NK-92 (cell line): ENCODE data around the gene LRRC74A.
"Not testable (repeated sequence)": the region's sequence is repeated elsewhere in the genome, so short reads cannot be mapped to it uniquely, and the experiment has no call there.

ENCODE experiments used
- DNase-seq: peaks from one replicate; lab custom pipeline; 2025; ENCODE audit not compliant: unreplicated experiment; lab: John Stamatoyannopoulos, UW

Gene LRRC74A

DNA sequence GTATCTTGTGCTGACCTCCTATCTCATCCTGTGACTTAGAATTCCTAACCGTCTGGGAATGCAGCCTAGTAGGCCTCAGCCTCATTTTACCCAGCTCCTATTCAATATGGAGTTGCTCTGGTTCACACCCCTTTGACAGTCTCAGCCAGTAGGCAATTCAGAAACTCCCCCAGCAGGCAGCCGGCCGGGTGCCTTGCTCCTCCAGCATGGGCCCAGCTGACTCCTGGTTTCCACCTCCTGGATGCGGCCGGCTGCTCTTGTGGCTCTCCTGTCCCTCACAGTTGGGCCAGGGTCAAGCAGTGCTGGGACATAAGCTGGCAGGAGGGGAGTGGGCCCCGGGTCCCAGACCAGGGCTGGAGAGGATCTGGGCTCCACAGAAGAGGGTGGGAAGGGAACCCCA, 58.2 kb downstream of the LRRC74A start:
- no peak for DNase-seq

DNA sequence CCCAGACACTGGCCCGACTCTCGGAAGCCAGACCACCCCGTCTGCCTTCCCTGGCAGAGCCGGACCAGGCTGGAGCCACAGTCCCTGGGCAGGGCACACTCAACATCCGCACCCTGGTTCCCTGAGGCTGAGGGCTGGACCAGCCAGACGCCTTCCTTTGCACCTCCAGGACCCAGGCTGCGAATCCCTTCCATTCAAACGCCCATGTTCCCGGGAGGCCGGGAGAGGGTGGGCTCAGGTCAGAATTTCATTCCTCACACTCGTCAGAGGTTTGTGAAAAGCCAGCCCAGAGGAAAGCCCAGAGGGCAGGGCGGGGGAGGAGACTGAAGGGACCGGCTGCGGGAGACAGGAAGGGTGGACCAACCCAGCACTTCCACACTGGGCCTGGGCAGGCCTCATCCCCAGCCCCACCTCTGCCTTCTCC, 58.7 kb downstream of the LRRC74A start:
- DNase-seq: no peak

DNA sequence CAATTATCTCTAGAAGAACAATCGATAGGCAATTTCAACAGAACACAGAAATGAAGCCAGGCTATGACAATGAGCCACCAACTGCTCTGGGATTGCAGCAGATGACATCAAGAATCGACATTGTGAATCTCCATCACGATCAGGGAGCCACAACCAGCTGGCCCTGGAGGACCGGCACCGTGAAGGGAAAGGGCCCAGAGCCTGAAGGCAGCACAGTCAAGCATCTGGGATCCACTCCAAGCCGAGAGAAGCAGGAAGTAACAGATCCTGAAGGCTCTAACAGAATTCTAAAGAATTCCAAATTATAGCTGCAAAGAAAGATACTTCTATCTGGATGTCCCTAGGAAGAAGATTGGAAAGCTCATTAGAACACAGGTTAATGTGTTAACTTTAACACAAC, 61.0 kb downstream of the LRRC74A start:
- DNase-seq: no peak

DNA sequence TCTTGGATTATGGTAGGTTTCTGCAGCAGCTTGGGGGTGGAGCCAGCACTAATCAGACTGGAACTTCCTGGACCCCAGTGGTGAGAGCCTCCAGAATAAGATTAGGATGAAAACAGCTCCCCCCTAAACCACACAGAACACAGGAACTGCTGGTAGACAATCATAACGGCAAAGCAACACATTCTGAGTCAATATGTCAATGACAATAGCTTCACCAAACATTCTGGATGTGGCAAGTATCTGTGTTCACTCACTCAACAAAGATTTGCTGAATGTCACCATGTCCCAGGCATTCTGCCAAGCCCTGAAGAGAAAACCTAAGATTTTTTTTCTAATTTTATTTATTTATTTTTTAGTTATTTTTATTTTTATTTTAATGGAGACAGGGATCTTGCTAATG, 65.2 kb downstream of the LRRC74A start:
- no peak for DNase-seq

DNA sequence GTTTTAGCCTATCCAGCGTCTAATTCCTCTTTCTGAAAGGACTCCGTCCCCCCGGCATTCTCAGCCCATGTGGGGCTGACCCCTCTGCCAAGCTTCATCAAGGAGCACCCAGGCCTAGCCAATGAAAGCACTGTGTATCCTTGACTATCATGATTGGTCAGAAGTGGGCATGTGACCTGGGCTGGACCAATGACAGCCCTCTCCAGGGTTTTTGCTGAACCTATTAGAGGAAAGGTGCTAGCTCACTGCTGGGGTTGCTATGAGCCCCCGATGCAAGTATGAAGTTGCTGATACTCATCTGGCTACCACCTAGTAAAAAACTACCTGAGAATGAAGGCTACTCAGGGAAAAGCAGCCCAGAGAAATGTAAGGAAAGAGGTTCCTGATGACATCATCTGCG, 68.1 kb downstream of the LRRC74A start:
- no peak for DNase-seq

DNA sequence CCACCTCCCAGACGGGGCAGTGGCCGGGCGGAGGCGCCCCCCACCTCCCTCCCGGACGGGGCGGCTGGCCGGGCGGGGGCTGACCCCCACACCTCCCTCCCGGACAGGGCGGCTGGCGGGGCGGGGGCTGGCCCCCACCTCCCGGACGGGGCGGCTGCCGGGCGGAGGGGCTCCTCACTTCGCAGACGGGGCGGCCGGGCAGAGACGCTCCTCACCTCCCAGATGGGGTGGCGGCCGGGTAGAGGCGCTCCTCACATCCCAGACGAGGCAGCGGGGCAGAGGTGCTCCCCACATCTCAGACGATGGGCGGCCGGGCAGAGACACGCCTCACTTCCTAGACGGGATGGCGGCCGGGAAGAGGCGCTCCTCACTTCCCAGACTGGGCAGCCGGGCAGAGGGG, 71.8 kb downstream of the LRRC74A start:
- not testable (repeated sequence) for DNase-seq

DNA sequence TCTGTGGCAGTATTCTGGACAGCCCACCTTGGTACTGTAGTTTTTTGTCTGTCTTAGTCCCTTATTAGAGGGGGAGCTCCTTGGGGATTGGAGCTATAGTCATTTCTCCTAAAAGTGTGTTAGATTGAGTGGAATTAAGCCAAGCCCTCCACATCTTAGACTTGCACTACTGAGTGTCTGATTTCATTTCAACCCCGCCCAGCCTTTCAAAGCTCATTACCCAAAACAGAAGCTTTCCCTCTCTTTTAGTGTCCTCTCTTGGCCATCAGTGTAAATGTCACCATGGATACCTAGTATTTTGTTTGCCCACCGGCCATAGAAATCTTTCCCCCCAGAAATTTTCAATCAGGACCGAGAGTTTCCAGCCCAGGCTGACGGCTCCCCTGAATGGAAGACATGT, 74.5 kb downstream of the LRRC74A start:
- no peak for DNase-seq

DNA sequence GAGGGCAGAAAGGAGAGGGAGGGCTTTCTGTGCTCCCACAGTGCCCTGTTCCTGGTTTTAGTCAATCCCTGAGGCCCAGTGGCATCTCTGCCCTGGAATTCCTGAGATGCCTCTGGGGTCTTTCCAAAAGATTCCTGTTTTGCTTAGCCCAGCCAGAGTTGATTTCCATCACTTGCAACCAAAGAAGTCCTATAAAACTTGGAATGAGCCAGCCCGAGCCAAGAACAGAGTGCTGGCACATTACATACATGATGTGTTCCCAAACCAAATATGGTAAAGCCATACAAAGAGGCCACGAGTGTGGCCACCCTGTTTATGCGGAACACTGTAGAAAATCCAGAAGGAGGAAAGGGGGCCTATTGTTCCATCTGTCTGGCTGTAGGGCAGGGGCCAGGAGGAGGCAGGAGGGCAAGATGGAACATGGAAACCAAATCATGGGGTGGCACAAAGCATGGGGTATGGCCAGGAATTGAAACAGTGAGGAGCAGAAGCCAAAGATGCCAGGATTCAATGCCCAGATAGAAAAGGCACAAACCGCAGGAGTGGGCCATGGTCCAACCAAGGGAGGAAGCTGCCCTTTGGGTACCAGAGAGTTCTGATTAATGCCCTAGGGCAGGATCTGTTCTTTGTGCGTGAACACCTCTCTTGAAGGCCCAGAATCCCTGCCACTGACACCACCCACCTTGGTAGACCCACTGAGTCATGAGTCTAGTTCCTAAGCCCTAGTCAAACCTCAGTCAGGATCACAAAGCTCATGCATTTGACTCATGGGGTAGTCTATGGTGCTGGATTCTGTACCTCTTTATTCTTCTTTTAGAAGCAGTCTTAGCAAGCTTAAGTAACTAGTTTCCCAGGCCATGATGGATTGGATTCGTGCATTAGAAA, 75.2 kb downstream of the LRRC74A start:
- DNase-seq: no peak

DNA sequence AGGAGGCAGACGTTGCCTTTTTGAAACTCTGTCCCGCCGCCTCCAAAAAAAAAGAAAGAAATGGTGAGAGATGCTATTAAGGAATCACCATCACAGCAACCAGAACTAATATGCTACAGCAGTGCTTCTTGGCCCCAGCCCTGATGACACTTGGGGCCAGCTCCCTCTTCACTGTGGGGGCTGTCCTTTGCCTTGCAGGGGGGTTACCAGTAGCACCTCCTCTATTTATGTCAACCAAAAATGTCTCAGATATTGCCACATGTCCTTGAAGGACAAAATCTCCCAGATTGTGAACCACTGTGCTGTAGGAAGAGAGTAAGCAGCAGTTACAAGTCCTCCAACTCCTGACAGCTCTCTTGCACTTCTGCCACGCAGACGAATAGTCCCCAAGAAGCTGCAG, 76.4 kb downstream of the LRRC74A start:
- no peak for DNase-seq

DNA sequence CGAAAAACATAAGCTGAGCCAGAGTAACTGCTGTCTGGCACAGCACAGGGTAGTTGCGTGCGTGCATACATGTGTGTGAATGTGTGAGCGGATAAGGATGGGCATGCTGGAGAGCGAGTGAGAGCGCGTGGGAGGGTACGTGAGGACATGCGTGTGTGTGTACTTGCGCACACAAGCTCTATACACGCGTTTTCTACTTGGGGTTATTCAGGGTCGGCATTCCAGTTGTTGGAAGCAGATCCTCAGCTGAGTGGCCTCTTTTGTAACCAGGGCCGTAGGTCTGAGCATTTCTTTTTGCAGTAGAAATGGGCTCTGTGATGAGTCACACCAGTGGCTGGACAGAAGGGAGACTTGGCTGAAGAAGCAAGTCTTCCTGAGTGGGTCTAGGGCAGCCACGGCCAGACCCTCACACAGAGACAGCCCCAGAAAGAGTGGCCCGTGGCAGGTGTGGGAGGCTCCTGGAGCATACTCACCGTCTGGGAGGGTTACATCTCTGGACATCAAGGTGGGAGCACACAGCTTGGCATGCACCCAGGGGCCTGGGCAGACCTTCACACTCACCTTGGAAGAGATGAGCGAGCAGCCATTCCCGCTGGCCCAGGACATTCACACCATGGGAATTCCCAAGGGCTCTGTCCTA, 78.0 kb downstream of the LRRC74A start:
- no peak for DNase-seq

DNA sequence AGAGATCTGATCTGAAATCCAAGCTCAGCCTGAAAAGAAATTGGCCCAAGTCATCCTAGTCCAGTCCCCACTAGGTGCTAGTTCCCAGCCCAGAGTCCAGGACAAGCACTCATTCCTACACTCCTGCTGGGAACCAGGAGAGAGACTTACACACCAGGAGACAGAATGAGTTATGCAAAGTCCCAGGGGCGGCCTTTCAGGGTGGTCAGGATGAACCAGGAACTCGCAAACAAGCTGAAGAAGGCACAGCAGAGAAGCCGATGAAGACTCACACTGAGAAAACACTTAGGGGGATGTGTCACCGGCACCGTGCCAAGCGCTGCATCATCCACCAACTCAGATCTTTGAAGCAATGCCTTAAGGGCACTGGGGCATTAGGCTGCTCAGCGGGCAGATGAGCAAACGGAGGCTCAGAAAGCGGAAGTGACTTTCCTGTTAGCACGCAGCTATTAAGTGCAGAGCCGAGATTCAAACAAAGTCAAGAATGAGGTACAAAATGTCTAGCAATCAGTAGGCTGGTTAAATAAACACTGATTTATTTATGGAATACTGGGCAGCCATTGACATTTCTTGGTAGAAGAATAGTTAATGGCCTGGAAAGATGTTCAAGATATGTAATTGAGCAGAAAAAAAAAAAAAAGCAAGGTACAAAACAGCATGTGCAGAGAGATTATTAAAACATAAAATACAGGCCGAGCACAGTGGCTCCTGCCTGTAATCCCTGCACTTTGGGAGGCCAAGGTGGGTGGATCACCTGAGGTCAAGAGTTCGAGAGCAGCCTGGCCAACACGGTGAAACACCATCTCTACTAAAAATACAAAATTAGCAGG, 78.7 kb downstream of the LRRC74A start:
- DNase-seq: no peak

DNA sequence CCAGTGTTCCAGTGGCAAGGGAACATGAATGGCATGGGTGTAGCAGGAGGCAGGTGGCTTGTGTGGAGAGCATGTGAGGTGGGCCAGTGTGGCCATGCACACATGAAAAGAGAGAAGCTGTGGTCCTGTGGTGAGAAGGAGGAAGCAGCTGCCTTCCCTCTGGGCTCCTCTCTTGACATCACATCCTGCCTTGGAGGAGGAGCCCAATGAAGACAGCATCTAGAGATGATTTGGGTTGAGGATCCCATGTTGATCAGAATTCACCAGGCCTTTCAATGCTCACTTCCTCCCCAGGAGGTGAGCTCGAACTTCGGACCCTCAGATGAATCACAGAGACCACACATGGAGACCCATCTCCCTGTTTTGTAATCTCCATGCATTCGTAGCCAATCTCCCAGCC, 82.6 kb downstream of the LRRC74A start:
- no peak for DNase-seq

DNA sequence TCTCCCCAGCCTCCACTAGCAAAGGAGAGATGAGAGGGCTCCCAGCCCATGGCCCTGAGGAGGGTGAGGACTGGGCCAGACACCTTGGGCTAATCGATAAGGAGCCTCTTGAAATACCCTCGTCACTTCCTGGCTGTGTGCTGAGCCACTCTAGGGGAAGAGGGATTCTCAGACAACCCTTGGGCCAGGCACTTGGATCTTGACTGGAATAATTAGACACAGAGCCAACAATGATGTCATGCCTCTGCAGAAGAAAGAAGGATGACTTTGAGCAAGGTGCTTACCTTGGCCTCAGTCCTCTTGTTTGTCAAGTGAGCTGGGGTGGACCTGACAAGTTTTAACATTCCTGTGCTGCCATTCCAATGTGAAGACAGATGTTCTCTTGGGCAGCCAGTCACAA, 83.1 kb downstream of the LRRC74A start:
- no peak for DNase-seq

DNA sequence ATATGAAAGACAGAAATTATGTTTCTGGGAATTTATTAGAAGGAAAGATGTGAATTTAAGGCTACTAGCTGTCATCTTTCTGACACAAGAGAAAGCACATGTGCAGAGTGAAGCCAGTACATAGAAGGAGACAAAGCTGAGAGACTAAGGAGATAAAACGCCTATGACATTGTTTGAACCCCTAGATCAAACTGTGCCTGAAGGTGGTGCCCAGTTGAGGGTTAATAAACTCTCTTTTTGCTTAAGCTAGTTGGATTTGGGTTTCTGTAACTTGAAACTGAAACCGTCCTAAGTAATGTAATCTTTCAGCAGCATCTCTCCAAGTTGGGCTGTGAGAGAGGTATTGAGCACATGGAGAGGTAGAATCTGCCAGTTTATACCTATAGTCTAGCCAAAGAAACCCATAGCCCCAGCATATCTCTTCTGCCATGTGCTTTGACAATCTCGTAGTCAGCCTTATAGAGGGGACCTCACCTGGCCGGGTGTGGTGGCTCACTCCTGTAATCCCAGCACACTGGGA, 84.2 kb downstream of the LRRC74A start:
- no peak for DNase-seq

DNA sequence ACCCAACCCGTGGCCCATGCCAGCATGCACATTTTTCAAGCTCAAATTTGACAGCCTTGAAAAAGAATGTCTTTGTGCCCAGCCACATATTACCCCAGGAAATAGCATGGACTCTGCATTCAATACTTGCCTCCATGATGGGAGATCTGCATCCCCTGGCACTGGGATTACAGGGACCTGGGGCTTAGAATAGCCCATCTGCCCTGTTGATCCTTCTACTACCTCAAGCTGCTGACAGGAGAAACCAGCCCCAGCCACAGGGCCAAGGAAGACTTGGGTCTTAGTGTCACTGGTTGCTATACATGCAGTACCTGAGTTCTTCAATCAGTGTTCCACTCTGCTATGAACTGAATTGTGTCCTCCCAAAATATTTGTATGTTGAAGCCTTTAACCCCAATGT, 85.3 kb downstream of the LRRC74A start:
- DNase-seq: no peak

DNA sequence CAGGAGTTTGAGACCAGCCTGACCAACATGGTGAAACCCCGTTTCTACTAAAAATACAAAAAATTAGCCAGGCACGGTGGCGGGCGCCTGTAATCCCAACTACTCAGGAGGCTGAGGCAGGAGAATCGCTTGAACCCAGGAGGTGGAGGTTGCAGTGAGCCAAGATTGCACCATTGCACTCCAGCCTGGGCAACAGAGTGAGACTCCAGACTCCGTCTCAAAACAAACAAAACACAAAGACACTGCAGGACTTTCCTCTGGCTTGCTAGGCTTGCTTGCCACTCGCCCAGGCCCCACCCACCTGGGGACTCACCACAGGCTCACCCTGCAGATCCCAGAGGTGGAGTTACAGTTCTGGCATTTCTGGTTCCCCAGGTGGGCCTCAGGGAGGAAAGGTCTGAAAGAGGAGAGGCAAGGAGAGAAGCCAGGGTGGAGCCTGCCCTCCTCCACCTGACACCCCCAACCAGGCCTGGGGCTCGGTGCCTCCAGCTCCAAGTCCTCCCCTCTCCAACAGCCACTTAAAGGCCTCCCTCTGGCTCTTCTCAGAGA, 88.4 kb downstream of the LRRC74A start:
- not testable (repeated sequence) for DNase-seq

DNA sequence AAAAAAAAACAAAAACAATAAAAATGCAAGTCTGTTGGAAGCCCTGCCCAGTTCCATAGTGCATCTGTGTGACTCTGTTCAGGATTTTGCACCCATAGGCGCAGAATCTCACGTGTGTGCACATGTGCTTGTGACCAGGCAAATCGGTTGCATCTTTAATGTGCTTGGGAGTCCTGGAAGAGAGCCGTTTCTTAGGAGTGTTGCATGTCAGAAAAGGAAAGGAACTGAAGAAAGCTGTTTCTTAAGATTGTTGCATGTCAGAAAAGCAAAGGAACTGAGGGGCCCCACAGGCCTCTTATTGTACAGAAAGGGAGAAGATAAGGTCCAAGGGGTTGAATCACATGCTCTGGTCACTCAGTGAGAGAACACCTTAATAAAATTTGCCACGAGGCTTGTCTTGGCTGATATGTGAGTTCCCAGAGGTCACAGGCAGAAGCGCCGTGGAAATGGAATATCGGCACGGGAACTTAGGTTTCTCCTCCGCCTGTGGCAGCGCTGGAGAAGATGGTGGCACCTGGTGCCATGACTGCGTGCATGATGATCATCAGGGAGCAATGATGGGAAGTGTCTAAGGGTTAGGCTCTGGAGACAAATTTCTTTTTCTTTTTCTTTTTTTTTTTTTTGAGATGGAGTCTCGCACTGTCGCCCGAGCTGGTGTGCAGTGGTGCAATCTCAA, 90.0 kb downstream of the LRRC74A start:
- DNase-seq: no peak

DNA sequence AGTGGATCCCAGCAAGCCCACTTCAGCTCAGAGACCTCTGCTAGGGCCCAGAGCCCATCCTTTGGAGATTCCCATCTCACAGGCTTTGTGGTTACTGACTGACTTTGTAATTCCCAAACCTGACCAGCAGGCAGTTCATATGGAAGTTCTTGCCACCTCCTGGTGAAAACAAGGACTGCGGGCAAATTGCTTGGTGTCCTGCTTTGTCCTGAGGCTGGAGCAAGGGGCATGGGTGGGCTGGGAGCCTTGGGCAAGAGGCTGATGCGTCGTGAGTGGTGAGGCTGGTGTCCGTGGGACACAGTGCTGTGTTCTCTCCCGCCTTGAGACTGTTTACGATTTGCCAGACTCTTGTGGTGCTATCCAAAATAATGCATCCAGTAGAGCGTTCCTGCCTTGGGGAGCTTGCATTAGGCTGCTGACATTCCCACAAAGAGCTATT, 91.0 kb downstream of the LRRC74A start:
- DNase-seq: no peak

DNA sequence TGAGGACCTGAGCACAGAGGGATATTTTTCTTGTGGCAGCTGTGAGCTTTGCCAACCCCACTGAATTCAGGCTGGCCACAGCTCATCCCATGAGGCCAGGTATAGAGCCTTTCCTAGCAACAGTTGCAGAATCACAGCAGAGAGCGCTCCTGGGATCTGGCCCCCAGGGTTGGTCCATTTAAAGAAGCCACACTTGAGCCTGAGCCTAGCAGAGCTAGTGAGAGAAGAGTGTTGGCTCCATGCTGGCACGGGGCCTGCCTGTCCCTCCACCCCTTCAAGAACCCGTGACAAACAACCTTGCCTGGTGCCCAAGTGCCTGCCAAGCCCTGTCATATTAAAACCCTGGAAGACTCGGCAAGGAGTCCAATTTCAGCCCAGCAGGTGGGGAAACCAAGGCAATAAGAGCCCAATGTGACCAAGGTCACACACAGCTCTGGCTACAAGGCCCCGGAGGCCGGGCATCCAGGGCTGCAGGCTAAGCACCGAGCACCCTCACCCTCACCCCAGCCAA, 91.6 kb downstream of the LRRC74A start:
- no peak for DNase-seq

DNA sequence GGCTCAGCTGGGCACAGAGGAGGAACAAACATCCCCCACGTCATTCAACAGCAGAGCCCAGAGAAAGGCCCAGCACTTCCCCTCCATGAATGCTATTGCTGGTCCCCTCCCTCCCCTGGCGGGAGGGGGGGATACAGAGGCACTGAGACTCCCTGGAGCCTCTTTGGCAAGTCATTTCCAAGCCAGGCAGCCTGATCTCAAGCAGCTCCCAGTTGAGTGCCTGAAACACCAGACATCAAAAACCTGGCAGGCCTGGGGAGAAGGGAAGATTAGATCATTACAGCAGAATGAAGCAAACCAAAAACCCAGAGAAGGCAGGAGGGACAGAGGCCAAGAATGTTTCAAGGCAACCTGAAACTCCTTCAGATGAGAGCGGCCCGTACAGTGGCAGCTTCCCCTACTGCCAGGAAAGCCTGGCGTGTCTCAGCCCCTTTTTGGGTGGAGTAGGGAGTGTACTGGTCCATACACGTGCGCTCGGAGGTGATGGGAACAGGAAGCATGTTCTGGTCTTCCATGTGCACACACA, 92.1 kb downstream of the LRRC74A start:
- DNase-seq: no peak
